ENCODE measurements around the gene NISCH.

The NISCH gene

DNA sequence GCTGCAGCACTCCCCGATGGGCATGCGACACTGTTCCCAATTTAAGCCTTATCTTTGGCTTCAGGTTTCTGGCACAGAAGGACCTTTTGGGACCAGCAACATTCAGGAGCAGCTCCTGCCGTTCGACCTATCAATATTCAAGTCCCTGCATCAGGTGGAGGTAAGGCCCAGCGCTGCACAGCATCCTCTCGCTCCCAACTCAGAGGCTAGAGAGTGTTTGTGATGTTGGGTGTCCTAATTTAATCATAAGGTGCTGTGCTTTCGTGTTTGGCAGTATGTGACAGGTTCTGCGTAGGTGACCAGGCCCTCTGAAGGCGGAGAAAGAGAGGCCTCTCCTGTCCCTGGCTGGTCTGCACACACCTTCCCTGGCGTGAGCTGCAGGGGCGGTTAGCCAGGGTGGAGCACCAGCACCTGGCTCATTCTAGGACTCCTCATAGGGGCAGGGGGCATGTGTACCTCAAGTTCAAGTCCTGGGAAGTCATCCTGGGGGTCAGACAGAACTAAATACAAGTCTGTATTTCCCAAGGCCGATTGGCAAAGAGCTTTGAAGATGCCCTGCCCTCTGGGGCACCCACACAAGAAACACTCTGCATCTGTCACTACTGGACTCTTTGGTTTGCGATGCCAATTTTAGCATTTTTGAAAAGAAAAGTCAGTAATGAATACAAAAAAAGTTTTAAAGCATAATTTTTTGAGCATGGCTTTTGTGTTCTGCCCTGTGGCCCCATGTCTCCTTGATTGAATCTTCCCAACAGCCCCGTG is 17.0 kb downstream of the NISCH start:
- DNase-seq: no peak

DNA sequence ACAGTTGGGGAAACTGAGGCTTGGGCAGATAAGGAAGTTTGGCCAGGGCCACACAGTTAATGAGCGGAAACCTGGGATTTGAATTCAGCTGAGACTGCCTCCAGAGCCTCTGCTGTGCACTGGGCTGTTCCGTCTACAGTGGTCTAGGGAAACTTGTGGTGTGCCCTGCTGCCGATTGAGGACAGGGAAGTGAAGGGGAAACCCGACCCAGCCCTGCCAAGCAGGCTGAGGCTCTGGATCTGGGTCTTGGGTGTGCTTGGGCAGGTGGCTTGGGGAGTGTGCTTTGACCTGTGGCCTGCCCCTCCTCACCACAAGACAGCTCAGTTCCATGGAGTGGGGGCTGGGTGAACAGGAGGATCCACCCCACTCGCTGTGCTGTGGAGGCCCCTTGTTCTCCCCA is 17.6 kb downstream of the NISCH start:
- no peak for DNase-seq

DNA sequence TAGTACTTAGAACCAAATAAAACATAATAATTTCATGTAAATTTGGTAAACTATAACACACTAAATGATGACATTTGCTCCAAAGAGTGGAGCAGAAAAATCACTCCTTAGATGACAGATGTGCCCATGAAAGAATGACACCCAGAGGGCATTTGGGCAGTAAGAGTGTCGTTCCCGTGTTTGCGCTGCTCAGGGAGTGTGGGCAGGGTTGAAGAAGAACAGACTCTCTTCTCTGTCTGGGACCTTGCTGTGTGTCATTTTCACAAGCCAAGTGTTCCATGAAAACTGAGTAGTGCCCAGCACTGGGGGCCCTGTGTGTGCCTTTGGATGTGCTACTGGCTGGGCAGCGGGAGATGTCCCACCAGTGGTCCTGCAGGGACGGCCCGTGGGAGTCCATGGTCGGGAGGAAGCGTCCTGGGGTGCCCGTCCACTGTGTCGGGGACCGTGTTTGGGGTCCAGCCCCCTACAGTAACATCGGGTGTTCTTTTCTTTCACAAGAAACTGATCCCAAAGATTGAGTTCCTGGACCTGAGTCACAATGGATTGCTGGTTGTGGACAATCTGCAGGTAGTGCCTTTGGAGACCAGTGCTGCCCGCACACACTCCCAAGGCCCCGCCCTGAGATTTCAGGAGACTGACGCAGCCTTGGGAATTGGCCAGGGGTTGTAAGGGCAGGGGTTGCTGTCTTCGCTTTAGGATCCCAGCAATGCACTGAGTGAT is 21.8 kb downstream of the NISCH start:
- no peak for DNase-seq

DNA sequence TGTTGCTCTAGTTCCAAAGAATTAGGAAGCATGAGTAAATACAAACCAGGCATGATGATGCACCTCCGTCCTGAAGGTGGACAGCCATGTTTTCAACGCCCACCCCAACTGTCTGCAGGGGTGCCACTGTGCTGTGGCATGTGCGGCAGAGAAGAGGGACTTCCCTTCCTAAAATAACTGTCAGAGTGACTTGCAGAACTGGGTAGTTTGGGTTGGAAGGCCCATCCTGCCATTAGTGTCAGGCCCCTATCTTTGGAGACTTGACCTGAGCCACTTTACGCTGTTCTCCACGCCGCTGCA is 22.3 kb downstream of the NISCH start:
- DNase-seq: no peak

DNA sequence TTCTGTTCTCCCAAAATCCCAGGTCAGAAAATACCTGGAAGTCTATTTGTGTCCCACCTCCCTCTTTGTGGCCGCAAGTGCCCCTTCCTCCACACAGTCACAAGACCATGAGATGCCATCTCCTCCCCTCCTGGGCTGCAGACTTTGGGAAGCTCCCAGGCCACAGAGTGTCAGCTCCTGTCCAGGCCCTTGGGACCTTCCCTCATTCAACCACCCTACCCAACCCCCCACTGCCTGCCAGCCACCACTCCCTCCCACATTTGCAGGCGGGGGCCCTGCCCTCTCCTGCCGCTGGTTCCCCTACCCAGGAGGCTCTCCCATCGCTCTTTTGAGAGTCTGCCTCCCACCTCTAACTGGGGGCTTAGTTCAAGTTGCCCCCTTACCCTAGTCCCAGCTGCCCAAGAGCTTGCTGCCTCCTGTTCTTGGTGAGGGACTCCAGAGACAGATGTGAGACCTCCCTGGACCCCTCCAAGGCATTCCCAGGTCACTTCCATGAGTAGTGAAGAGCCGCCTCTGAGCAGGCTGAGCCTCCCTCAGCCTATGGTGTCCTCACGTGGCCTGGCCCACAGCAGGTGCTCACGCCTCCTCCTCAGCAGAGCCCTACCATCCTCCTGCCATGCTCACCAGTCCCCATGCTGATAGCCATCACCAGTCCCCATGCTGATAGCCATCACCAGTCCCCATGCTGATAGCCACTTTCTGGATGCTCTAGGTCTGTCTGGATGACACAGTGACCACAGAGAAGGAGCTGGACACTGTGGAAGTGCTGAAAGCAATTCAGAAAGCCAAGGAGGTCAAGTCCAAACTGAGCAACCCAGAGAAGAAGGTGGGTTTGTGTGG is 23.9 kb downstream of the NISCH start:
- no peak for DNase-seq

DNA sequence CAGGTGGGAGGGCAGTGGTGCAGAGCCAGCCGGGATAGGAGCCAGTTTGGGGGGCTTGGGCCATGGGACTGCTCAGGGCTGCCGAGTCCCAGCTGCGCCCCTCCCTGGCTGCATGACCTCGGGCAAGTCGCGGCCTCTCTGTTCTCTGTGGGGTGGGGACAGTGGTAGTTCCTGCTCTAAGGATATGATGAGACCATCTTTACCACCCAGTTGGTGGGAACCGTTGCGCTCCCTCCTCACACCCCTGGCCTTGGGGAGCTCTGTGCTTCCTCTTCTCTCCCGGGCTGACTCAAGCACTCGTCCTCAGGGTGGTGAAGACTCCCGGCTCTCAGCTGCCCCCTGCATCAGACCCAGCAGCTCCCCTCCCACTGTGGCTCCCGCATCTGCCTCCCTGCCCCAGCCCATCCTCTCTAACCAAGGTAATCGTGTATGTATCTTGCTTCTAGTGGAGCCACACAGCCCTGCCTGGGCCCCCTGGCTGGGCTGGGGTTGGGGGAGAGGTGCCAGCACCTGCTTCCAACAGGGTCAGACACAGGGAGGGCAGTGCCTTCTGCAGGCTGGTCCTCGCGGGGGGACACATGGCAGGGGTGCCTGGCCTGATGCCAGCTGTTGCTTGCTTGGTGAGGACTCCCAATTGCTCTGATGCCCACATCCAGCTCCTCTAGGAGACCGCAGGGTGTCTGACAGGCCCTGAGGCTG is 24.6 kb downstream of the NISCH start:
- no peak for DNase-seq

DNA sequence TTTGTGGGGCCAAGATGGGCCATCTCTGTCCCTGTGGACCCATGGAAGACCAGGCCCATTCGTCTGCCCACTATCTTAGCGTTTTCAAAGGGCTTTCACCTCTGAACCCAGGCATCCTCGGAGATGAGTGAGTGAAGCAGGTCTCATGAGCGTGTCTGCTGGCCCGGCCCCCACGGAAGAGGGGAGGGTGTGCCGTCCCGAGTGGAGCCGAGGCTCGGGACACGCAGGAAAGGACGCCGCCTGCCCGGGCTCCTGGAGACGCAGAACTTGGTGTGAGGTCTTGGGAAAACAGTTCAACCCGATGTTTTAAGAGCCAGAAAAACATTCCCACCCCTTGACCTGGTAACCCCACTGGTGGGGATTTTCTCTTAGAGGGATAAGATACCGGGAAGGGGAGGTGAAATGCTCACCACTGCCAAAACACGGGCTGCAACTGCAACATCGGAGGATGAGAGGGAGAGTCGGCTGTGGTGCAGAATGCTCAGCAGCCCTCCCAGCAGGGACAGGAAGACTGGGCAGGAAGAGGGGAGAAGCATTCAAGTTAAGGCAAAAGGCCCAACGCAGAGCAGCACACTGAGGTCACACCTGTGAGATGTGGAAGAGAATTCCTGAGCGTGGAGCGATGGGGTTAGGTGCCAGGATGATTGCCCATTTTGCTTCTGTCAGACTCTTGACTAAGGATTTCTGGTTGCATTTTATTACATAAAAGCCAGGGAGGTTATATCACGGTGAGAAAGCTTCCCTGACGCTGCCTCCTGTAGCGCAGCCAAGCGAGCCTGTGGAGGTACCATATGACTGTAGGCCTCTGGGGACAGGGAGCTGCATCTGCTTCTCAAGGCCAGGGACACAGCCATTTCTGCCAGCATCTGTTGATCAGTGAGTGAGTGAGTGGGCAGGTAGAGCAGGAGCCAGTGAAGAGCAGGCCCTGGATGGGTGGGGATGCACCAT is 25.6 kb downstream of the NISCH start:
- no peak for DNase-seq

DNA sequence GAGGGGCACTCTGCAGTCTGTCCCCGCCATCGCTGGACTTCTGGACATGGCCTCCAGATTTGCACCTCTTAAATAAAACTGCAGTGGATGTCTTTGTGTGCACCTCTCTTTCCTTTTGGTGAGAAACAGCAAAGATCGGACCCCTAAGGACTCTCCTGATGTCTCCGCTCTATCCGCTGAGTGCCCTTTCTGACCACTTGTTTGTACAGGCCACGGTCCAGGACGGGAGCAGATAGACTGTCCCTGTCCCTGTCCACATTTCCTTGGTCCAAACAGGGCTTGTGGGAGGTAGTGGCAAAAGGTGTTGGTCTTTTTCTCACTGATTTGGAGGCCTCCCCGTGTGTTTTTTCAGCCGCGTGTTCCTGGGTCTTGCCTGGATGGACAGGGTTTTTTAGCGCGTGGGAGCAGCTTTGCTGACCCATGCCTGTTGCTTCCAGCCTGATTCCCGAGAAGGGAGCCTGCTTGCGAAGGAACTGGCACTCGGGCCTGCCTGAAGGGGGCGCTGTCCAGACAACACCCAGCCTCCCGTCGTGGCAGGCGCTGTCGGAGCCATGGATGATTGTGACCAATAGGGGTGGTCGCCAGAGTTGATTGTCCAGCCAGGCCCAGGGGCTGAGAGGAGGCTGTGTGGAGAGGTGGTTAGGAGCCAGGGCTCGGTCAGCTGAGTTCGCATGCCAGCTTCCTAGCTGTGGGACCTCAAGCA is 26.6 kb downstream of the NISCH start:
- no peak for DNase-seq

DNA sequence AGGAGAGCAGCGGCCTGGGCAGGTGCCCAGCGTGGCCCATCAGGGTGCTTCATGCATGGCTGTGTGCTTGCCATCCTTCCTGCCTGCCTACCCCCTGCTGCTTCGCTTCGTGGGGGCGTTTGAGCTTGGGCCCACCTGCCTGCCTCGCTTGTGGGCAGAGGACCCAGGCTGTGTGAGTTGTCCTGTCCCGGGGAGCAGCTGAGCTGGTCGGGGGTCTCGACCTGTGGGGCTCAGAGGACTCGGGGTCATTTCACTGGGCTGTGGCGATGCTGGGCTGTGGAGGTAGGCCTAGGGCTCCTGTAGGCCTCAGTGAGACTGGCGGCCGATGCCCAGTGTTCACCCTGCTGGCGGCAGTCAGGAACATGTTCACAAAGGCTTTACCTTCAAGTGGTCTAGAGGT is 27.7 kb downstream of the NISCH start:
- DNase-seq: no peak

DNA sequence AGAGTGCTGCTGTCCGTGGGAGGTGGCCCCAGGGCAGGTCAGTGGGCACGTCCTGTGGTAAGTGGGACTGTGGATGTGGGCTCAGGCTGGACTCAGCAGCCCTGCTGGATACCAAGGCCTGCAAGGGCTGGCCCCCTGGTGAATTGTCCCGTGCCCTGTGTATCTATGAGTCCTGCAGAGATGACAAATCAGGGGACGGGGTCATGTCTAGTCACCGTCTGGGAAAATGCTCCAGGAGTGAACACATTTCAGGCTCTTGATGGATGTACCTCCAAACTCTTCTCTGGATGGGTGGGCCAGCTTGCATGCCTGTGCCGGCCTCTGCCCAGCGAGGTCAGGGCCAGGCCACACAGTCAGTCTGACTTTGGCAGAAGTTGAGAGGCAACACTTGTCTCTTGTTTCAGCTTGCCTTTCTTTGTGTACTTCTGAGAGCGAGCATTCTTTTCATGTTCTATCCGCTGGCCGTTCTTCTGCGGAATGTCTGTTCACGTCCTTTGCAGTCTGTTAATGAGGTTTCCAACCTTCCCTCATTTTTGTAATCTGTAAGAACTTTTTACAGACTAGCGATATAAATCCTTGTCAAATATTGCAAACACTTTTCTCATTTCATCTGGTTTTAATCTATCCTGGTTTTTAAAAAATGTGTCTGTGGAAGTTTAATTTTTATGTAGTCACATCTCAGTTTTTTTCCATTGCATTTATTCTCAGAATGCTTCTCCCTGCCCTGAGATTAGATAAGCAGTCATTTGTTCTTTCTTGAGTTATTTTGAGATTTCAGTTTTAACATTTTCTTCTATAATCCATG is 28.4 kb downstream of the NISCH start:
- DNase-seq: no peak

DNA sequence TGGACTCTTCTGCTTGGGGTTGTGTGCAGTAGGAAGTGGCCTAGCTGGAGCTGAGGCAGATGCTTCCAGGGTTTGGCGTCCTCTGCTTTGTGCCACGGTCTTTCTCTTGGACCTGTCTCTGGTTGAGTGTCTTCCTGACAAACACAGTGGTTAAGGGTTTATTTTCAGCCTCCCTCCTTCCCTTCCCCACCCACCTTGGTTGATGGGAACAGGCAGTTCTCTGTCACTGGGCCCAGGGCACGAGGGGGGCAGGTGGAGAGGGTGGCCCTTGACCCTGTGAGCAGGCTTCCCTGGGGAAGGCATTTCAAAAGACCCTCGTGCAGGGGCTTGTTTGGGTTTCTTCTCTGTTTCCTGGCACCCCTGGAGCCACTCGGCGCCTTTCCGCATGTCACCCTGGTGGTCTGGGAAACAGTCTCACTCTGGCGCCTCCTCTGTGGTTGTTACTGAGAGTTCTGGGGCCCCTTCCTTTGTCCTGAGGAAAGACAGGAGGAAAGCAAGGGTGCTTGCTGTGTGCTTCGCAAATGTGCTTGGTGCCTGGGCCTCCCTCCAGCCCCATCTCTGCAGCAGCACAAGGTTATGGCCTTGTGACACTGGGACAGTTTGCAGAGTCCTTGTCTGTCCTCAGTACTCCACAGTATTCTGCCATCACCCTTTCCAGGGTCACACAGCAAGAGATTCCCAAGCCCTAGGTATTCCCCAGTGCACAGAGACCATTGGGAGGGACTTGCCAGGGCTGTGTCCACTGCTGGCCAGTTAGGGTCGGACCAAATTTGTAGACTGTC is 29.5 kb downstream of the NISCH start:
- DNase-seq: no peak

DNA sequence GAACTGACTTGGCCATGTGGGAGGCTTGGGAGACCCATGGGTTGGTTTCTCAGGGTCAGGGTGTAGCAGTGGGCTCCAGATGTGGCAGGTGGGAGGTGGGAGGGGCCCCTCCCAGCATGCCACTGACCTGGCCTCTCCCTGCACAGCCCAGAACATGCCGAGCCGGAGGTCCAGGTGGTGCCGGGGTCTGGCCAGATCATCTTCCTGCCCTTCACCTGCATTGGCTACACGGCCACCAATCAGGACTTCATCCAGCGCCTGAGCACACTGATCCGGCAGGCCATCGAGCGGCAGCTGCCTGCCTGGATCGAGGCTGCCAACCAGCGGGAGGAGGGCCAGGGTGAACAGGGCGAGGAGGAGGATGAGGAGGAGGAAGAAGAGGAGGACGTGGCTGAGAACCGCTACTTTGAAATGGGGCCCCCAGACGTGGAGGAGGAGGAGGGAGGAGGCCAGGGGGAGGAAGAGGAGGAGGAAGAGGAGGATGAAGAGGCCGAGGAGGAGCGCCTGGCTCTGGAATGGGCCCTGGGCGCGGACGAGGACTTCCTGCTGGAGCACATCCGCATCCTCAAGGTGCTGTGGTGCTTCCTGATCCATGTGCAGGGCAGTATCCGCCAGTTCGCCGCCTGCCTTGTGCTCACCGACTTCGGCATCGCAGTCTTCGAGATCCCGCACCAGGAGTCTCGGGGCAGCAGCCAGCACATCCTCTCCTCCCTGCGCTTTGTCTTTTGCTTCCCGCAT is 31.8 kb downstream of the NISCH start:
- no peak for DNase-seq

DNA sequence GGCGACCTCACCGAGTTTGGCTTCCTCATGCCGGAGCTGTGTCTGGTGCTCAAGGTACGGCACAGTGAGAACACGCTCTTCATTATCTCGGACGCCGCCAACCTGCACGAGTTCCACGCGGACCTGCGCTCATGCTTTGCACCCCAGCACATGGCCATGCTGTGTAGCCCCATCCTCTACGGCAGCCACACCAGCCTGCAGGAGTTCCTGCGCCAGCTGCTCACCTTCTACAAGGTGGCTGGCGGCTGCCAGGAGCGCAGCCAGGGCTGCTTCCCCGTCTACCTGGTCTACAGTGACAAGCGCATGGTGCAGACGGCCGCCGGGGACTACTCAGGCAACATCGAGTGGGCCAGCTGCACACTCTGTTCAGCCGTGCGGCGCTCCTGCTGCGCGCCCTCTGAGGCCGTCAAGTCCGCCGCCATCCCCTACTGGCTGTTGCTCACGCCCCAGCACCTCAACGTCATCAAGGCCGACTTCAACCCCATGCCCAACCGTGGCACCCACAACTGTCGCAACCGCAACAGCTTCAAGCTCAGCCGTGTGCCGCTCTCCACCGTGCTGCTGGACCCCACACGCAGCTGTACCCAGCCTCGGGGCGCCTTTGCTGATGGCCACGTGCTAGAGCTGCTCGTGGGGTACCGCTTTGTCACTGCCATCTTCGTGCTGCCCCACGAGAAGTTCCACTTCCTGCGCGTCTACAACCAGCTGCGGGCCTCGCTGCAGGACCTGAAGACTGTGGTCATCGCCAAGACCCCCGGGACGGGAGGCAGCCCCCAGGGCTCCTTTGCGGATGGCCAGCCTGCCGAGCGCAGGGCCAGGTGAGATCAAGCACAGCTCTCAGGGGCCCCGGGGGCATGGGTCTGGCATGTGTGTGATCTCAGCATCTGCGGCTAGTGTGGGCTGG is 32.6 kb downstream of the NISCH start:
- no peak for DNase-seq

DNA sequence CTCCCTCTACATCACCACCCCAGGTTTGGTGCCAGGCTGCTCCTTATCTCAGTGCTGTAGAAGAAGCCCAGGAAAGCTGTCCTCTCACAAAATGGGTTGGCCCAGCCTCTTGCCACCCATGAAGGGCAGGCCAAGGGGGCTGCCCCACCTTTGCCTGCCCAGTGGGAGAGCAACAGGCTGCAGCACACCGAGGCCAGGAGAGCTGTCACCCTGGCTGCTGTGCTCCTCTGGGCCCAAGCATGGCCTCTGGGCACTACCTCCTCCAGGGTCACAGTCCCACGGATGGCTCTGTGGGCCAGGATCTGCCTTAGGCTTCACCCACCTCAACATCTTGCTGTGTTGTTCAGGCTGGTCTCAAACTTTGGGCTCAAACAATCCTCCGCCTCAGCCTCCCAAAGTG is 33.3 kb downstream of the NISCH start:
- no peak for DNase-seq

DNA sequence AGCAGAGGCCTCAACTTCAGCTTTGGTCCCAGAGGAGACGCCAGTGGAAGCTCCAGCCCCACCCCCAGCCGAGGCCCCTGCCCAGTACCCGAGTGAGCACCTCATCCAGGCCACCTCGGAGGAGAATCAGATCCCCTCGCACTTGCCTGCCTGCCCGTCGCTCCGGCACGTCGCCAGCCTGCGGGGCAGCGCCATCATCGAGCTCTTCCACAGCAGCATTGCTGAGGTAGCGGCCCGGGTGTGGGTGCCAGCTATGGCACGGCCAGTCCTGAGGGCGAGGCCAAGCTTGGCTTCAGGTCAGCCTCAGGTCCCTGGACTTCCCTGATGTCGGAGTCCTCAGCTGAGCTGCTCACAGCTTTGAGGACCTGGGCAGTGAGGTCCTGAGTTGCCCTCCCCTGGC is 34.0 kb downstream of the NISCH start:
- DNase-seq: no peak

DNA sequence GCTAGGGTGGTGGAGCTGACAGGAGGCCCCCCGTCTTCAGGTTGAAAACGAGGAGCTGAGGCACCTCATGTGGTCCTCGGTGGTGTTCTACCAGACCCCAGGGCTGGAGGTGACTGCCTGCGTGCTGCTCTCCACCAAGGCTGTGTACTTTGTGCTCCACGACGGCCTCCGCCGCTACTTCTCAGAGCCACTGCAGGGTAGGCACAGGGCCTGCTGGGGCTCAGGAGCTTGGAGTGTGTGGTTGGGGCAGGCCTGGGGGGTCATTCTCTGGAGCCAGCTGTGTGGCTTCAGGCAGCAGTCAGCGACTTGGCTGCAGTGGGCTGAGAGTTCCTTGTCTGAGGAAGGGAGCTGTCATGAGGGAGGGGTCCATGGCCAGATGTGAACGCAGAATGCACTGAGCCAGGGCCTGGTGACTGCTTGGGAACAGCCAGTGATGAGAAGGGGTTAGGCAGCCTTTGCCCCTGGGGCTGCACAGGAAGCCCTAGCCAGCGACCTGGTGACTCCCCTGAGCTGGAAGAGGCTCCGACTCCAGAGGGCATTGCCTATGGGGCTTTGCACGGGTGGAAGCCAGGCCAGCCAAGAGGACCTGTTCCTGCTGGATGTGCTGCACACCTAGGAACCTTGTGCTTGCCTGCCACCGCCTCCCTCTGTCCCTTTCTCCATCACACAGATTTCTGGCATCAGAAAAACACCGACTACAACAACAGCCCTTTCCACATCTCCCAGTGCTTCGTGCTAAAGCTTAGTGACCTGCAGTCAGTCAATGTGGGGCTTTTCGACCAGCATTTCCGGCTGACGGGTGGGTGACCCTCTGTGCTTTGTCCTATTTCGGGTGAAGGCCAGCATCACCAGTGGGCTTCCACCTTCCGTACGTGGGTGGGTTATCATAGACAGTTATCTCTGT is 34.9 kb downstream of the NISCH start:
- DNase-seq: no peak

All from CD4-positive, alpha-beta T cell treated with Interleukin-4 for 4 hours (primary cell).